ENCODE measurements around the gene IFI27L2.

- no peak for TF ChIP-seq CTCF (IDR thresholded peaks at IDR 0.05)
- TF ChIP-seq ZFX (IDR thresholded peaks at IDR 0.05; ENCODE audit: borderline replicate concordance): no peak
Observed at GRCh38 chr14:94129758-94130414, 482 bp upstream of the IFI27L2 start.

Measured in 22Rv1 (cell line).